SK-N-SH treated with all-trans-retinoic acid at 6 μM for 48 hours (cell line): ENCODE results near the gene LSS.

Experiments
- ESRRG ChIP-seq: fragments of 250-450 bp; sonication (Bioruptor Pico); IDR thresholded peaks from 2 replicates; pipeline ENCODE4 v1.6.1; 2021; ENCODE audit warnings: mild to moderate bottlenecking
- TOX ChIP-seq: fragments of 250-450 bp; sonication (Bioruptor Pico); IDR thresholded peaks from 2 replicates; pipeline ENCODE4 v1.8.0; 2021; ENCODE audit warnings: mild to moderate bottlenecking, moderate library complexity, borderline replicate concordance
- TF ChIP-seq, protein P1 (sequence below): fragments of 250-450 bp; sonication (Bioruptor Pico); IDR thresholded peaks from 2 replicates; pipeline ENCODE4 v1.5.1; 2021; ENCODE audit warnings: mild to moderate bottlenecking, moderate library complexity

GRCh38 chr21:46184625-46185555 is 43.7 kb downstream of the LSS start:
- TF ChIP-seq TOX (no peak), ESRRG (CRISPR knock-in tag) (no peak)
- TF ChIP-seq, protein P1, sequence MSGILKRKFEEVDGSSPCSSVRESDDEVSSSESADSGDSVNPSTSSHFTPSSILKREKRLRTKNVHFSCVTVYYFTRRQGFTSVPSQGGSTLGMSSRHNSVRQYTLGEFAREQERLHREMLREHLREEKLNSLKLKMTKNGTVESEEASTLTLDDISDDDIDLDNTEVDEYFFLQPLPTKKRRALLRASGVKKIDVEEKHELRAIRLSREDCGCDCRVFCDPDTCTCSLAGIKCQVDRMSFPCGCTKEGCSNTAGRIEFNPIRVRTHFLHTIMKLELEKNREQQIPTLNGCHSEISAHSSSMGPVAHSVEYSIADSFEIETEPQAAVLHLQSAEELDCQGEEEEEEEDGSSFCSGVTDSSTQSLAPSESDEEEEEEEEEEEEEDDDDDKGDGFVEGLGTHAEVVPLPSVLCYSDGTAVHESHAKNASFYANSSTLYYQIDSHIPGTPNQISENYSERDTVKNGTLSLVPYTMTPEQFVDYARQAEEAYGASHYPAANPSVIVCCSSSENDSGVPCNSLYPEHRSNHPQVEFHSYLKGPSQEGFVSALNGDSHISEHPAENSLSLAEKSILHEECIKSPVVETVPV = no peak
